NB4 (cell line): Measurements from ENCODE around the gene BCAS3.

Source experiments
- DNase-seq: peaks from one replicate; pipeline ENCODE4 v3.0.0; 2010; ENCODE audit warnings: low read depth
- H3K4me3 ChIP-seq: one replicate; pipeline ENCODE4 v1.5.1; 2011; ENCODE audit warnings: mild to moderate bottlenecking, low read depth, low read length, moderate library complexity
- CTCF ChIP-seq: IDR thresholded peaks from one replicate; pipeline ENCODE4 v1.5.1; 2012; ENCODE audit warnings: low read depth, low read length
- MAX ChIP-seq: IDR thresholded peaks from 2 replicates; pipeline ENCODE4 v1.6.1; 2011; ENCODE audit warnings: low read depth, low read length
- MYC ChIP-seq: IDR thresholded peaks from 2 replicates; pipeline ENCODE4 v1.6.1; 2011; ENCODE audit warnings: low read depth, low read length
- POLR2A ChIP-seq: IDR thresholded peaks from 2 replicates; pipeline ENCODE4 v1.6.1; 2011; ENCODE audit warnings: mild to moderate bottlenecking; ENCODE audit not compliant: insufficient read length; ENCODE audit errors: extremely low read depth

The BCAS3 gene

GRCh38 chr17:61010661-61011170 lies 333.1 kb downstream of the BCAS3 start:
- TF ChIP-seq MYC (no peak), MAX (no peak), POLR2A (no peak), CTCF (no peak)

GRCh38 chr17:61011251-61011650 lies 333.6 kb downstream of the BCAS3 start:
- no peak overlapping the region for H3K4me3 ChIP-seq
- TF ChIP-seq MYC (no peak), CTCF (no peak), MAX (no peak), POLR2A (no peak)
- no peak for DNase-seq

More at GRCh38 chr17:61010661-61011170, 333.1 kb downstream of the BCAS3 start:
- no peak overlapping the region for H3K4me3 ChIP-seq
- no peak for DNase-seq

- TF ChIP-seq CTCF (no peak), POLR2A (no peak), MYC (no peak), MAX (no peak)
- no peak for DNase-seq
- H3K4me3 ChIP-seq = no peak overlapping the region
Observed at GRCh38 chr17:61015966-61016365, 338.3 kb downstream of the BCAS3 start.

DNA sequence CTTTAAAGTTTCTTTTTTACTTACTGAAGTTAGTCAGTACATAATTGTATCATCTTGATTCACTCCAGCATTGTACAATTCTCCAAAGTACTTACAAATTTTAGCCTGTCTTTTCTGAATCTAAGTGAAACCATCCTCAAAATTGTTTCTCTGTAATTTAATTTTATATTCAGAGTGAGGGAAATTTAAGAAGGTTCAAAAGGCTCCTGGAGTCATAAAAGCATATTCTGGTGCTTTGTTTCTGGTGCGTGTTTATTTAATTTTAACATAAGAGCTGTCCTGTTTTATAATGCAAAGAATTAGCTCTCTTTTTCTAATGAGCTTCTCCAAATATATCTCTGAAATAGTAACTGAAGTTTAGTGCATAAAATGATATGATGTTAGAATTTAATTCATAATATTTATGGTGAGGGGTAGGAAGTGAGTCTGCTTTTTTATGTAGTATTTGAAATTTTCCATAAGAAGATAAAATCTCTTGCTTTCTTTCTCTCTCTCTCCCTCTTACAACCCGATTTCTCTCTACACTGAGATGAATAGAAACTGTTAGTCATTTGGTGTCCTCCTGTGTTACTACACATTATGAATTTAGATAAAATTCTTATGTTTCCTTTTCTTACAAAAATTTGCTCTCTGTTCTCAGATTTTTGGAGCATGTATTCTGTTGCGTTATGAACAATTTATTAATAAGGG lies 339.8 kb downstream of the BCAS3 start:
- no peak for DNase-seq
- no peak for TF ChIP-seq MAX
- TF ChIP-seq POLR2A = no peak
- no peak for TF ChIP-seq MYC
- H3K4me3 ChIP-seq = no peak overlapping the region

- DNase-seq = no peak
- H3K4me3 ChIP-seq = no peak overlapping the region
- TF ChIP-seq MYC = no peak
- no peak for TF ChIP-seq POLR2A
- no peak for TF ChIP-seq CTCF
- TF ChIP-seq MAX = no peak
Observed at GRCh38 chr17:61018938-61019337, 341.3 kb downstream of the BCAS3 start.

GRCh38 chr17:61023996-61024395 lies 346.3 kb downstream of the BCAS3 start:
- TF ChIP-seq MAX (no peak), POLR2A (no peak), MYC (no peak), CTCF (no peak)
- no peak for DNase-seq
- H3K4me3 ChIP-seq = no peak overlapping the region
